Small intestine (tissue), 7 donors: ENCODE measurements around the gene FGB. TPM values are rescaled to one million over a fixed set of nuclear protein-coding genes. Genes with fewer than 3 reads are reported as not detected.

Experiments used
- DNase-seq, 2 donors: peaks; one replicate each; pipeline versions ENCODE4 v3.0.0 to v3.0.0-alpha.2; 2013
- FAIRE-seq: peaks from 2 replicates; lab custom pipeline; 2012; peaks lifted over from hg19 to GRCh38; lab: Jason Lieb, UNC
- H3K27ac ChIP-seq, 3 donors: one replicate each; pipeline ENCODE4 v1.5.1; 2013; ENCODE audit warnings: low read length in 2 of 3, mild to moderate bottlenecking in 2 of 3, control low read depth in 1 of 3, inconsistent platforms in 1 of 3, low read depth in 1 of 3, moderate library complexity in 1 of 3
- H3K27me3 ChIP-seq, 3 donors: one replicate each; pipeline ENCODE4 v1.6.1; 2013; ENCODE audit warnings: low read length in 3 of 3, inconsistent platforms in 1 of 3; ENCODE audit not compliant: control insufficient read depth in 3 of 3, insufficient read depth in 3 of 3
- H3K36me3 ChIP-seq, 3 donors: one replicate each; pipeline ENCODE4 v1.6.1; 2013; ENCODE audit warnings: low read length in 3 of 3, inconsistent platforms in 1 of 3, low read depth in 1 of 3, mild to moderate bottlenecking in 1 of 3, moderate library complexity in 1 of 3; ENCODE audit not compliant: control insufficient read depth in 3 of 3, insufficient read depth in 2 of 3
- H3K4me1 ChIP-seq, 3 donors: one replicate each; pipeline ENCODE4 v1.6.1; 2013; ENCODE audit warnings: low read length in 2 of 3, inconsistent platforms in 1 of 3, low read depth in 1 of 3, mild to moderate bottlenecking in 1 of 3, moderate library complexity in 1 of 3; ENCODE audit not compliant: control insufficient read depth in 3 of 3, insufficient read depth in 2 of 3
- H3K4me3 ChIP-seq, 3 donors: one replicate each; pipeline ENCODE4 v1.5.1; 2013; ENCODE audit warnings: low read length in 3 of 3, control low read depth in 1 of 3, inconsistent platforms in 1 of 3, low read depth in 1 of 3, mild to moderate bottlenecking in 1 of 3, moderate library complexity in 1 of 3
- H3K9me3 ChIP-seq, 2 donors: one replicate each; pipeline ENCODE4 v1.6.1; 2013; ENCODE audit warnings: low read depth in 1 of 2, low read length in 1 of 2; ENCODE audit not compliant: control insufficient read depth in 2 of 2, insufficient read depth in 1 of 2
- WGBS, 3 donors: extraction: QIAGEN DNeasy Blood & Tissue Kit; methylation state at CpG; one replicate each; pipeline ENCODE4 v1.1.7; 2013; 5-methylcytosine and 5-hydroxymethylcytosine counted together
- polyA plus RNA-seq, 4 donors: library from polyadenylated mRNA; stranded (reverse) in 3 of 4; unstranded in 1 of 4; fragments of 200-250 nt in 3 of 4; fragments of 120-200 nt in 1 of 4; gene quantifications; one replicate each; pipeline versions ENCODE4 v1.2.1 to v1.2.3, GENCODE V29; 2013
- donor health status: healthy with polysubstance abuse.
- donor health status: control.
- donor health status: control.
- donor health status: Bipolar disorder and iron deficiency.
- donor health status: healthy.

FGB gene
- polyA plus RNA-seq, 4 donors = 0.34 to 282 TPM; not detected in 2

- 90 to 94% (median 91%) methylated on average over 5 of the region's 5 CpGs for WGBS, 3 donors
- H3K27ac ChIP-seq = no peak overlapping the region
- DNase-seq (no peak), FAIRE-seq (no peak)
- peaks cover 0 to 8% (median 0%) of the 10 kb centered on the region in 3 donors for H3K36me3 ChIP-seq
- H3K4me3 ChIP-seq = no peak overlapping the region
- H3K27me3 ChIP-seq = no peaks in the 10 kb centered on the region
- no peaks in the 10 kb centered on the region for H3K4me1 ChIP-seq
- no peaks in the 10 kb centered on the region for H3K9me3 ChIP-seq
Measured at GRCh38 chr4:154569584-154569983, 6.8 kb downstream of the FGB start.

DNA sequence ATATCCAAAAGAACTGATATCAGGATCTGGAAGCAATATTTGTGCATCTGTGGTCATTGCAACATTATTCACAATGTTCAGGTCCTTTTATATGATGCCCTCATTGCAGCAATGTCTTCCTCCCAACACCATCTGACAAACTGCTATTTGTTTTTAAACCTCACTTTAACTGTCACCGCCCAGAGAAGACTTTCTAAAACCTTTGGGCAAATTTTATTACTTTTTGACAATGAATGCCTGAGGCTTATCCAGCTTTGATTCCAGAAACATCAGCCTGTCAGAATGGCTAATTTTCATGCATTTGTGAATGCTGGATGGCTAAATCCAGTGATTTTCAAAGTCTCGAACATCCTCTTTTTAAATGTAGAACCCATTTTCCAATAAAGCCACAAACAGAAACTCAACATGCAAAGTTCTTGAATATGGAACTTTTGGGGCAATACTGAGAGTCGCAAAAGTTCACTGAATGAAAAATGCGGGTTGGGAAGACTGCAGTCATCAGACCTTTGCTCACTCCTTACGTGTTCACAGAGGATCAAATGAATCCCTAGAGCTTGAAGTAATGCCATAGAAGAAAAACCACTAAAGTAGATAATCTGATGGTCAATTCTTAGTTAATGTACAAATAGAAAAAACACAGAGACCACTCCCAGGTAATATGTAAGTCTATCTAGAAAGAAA, 10.5 kb downstream of the FGB start:
- FAIRE-seq (no peak), DNase-seq (no peak)
- no peak overlapping the region for H3K27ac ChIP-seq
- 69 to 88% (median 70%) methylated on average over 5 of the region's 5 CpGs for WGBS, 3 donors
- H3K9me3 ChIP-seq = no peaks in the 10 kb centered on the region
- peaks cover 0 to 2% (median 0%) of the 10 kb centered on the region in 3 donors for H3K36me3 ChIP-seq
- no peaks in the 10 kb centered on the region for H3K4me1 ChIP-seq
- no peaks in the 10 kb centered on the region for H3K27me3 ChIP-seq
- H3K4me3 ChIP-seq = no peak overlapping the region

GRCh38 chr4:154574311-154574710, 11.5 kb downstream of the FGB start:
- Histone ChIP-seq H3K27ac (no peak overlapping the region), H3K27me3 (no peaks in the 10 kb centered on the region), H3K9me3 (no peaks in the 10 kb centered on the region), H3K4me1 (no peaks in the 10 kb centered on the region), H3K36me3 (no peaks in the 10 kb centered on the region), H3K4me3 (no peak overlapping the region)
- 70 to 89% (median 77%) methylated on average over 3 of the region's 3 CpGs for WGBS, 3 donors
- DNase-seq = no peak
- FAIRE-seq = no peak

DNA sequence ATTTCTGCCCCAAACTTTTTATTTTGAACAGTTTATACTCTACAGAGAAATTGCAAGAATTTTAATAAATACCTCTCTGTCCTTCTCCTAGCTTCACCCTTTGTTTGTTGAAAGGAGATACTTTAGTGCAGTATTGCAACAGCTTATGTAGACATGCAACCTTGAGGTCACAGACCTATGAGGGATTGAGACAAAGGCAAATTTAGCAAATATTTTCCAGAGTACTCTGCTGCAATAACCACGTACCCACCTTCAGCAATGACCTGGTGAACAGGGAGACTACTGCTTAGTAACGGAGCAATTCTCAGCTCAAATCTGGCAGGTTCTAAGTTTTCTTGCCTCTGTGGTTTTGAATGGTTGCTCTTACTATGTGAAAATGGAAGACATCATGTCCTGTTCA, 14.5 kb downstream of the FGB start:
- peak in 1 of 2 donors; percentile 40 for DNase-seq
- Histone ChIP-seq H3K4me3 (no peak overlapping the region), H3K27ac (no peak overlapping the region)

GRCh38 chr4:154578919-154579318, 16.1 kb downstream of the FGB start:
- H3K9me3 ChIP-seq = no peaks in the 10 kb centered on the region
- H3K27me3 ChIP-seq = no peaks in the 10 kb centered on the region
- 73 to 80% (median 74%) methylated on average over 1 of the region's 1 CpG for whole genome bisulfite sequencing, 3 donors
- H3K27ac ChIP-seq = no peak overlapping the region
- DNase-seq (no peak), FAIRE-seq (no peak)
- H3K4me3 ChIP-seq = no peak overlapping the region
- no peaks in the 10 kb centered on the region for H3K4me1 ChIP-seq
- H3K36me3 ChIP-seq = no peaks in the 10 kb centered on the region

More for the DNA sequence above, 14.5 kb downstream of the FGB start:
- no peak for FAIRE-seq
- H3K9me3 ChIP-seq = no peaks in the 10 kb centered on the region
- no peaks in the 10 kb centered on the region for H3K36me3 ChIP-seq
- WGBS, 3 donors = 83 to 90% (median 87%) methylated on average over 2 of the region's 2 CpGs
- no peaks in the 10 kb centered on the region for H3K4me1 ChIP-seq
- H3K27me3 ChIP-seq = no peaks in the 10 kb centered on the region

DNA sequence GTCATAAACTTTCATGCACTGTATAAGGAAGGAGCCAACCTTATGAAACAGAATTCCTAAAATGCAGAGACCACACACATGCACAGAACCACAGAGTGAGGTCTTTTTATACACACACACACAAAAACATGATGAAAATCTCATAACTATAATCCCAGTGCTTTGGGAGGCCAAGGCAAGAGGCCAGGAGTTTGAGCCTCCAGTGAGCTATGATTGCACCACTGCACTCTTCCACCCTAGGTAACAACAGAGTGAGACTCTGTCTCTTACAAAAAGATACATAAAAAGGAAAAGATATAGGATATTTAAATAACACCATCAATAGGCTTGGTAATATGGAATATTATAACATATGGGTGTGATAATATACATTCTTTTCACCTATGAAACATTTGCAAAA, 17.1 kb downstream of the FGB start:
- FAIRE-seq = no peak
- no peak for DNase-seq
- no peak overlapping the region for H3K4me3 ChIP-seq
- H3K27me3 ChIP-seq = no peaks in the 10 kb centered on the region
- no peaks in the 10 kb centered on the region for H3K36me3 ChIP-seq
- no peak overlapping the region for H3K27ac ChIP-seq
- H3K9me3 ChIP-seq = no peaks in the 10 kb centered on the region
- no peaks in the 10 kb centered on the region for H3K4me1 ChIP-seq

DNA sequence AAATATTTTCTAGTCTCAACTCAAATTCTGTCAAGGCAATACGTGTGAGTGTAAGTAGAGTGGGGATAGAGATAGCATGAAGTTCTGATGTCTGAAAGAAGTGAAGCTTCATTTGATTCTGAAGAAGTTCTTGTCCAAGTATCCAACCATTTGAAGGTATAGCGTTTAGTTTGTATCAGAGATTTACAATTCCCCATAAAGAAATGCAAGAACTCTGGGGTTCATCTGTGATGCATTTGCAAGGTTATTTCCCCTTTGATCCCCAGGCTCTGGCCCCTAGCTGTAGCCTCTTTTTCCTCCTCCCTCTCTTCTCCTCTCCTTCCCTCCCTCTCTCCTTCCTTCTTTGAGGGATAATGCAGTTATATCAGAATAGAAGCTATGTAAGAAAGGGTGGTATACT, 19.9 kb downstream of the FGB start:
- Histone ChIP-seq H3K36me3 (peaks cover 0 to 10% (median 0%) of the 10 kb centered on the region in 3 donors), H3K9me3 (peaks cover 0 to 18% of the 10 kb centered on the region in 2 donors), H3K4me1 (no peaks in the 10 kb centered on the region), H3K4me3 (no peak overlapping the region), H3K27me3 (peaks cover 0 to 3% (median 0%) of the 10 kb centered on the region in 3 donors), H3K27ac (no peak overlapping the region)
- FAIRE-seq (no peak), DNase-seq (no peak)
- 47 to 92% (median 61%) methylated on average over 2 of the region's 2 CpGs for WGBS, 3 donors

GRCh38 chr4:154583230-154583629, 20.4 kb downstream of the FGB start:
- Histone ChIP-seq H3K4me3 (no peak overlapping the region), H3K9me3 (peaks cover 0 to 18% of the 10 kb centered on the region in 2 donors), H3K27ac (no peak overlapping the region), H3K36me3 (peaks cover 0 to 10% (median 0%) of the 10 kb centered on the region in 3 donors), H3K27me3 (peaks cover 0 to 3% (median 0%) of the 10 kb centered on the region in 3 donors), H3K4me1 (peaks cover 0 to 2% (median 0%) of the 10 kb centered on the region in 3 donors)
- no peak for DNase-seq
- FAIRE-seq = peak; percentile 59
- WGBS, 3 donors = 82 to 91% (median 86%) methylated on average over 3 of the region's 3 CpGs

GRCh38 chr4:154583677-154584076, 20.9 kb downstream of the FGB start:
- H3K27ac ChIP-seq = no peak overlapping the region
- no peak for FAIRE-seq
- H3K4me1 ChIP-seq = peaks cover 0 to 2% (median 0%) of the 10 kb centered on the region in 3 donors
- no peak for DNase-seq
- peaks cover 0 to 10% (median 0%) of the 10 kb centered on the region in 3 donors for H3K36me3 ChIP-seq
- H3K9me3 ChIP-seq = peaks cover 0 to 18% of the 10 kb centered on the region in 2 donors
- no peak overlapping the region for H3K4me3 ChIP-seq
- peaks cover 0 to 3% (median 0%) of the 10 kb centered on the region in 3 donors for H3K27me3 ChIP-seq
